WI38 (cell line): Measurements from ENCODE around the gene TMEM198.
A peak's percentile ranks its signal among the peaks of the same experiment; 100 is the strongest.

ENCODE experiments used
- H3K4me3 ChIP-seq: 2 replicates; pipeline ENCODE4 v1.5.1; 2011; ENCODE audit warnings: low read depth, mild to moderate bottlenecking, control low read depth, low read length
- TF ChIP-seq, protein P1 (sequence below): IDR thresholded peaks from 2 replicates; pipeline ENCODE4 v1.5.1; 2012; ENCODE audit warnings: low read depth, mild to moderate bottlenecking, control low read depth, low read length

The TMEM198 gene

GRCh38 chr2:219537657-219538488, 6.0 kb upstream of the TMEM198 start:
- H3K4me3 ChIP-seq: no peak overlapping the region
- TF ChIP-seq, protein P1, sequence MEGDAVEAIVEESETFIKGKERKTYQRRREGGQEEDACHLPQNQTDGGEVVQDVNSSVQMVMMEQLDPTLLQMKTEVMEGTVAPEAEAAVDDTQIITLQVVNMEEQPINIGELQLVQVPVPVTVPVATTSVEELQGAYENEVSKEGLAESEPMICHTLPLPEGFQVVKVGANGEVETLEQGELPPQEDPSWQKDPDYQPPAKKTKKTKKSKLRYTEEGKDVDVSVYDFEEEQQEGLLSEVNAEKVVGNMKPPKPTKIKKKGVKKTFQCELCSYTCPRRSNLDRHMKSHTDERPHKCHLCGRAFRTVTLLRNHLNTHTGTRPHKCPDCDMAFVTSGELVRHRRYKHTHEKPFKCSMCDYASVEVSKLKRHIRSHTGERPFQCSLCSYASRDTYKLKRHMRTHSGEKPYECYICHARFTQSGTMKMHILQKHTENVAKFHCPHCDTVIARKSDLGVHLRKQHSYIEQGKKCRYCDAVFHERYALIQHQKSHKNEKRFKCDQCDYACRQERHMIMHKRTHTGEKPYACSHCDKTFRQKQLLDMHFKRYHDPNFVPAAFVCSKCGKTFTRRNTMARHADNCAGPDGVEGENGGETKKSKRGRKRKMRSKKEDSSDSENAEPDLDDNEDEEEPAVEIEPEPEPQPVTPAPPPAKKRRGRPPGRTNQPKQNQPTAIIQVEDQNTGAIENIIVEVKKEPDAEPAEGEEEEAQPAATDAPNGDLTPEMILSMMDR: no peak

- H3K4me3 ChIP-seq: no peak overlapping the region
- TF ChIP-seq, protein P1: no peak
These were observed 5.3 kb upstream of the TMEM198 start for GRCh38 chr2:219538504-219538951.

- TF ChIP-seq, protein P1: no peak
- no peak overlapping the region for H3K4me3 ChIP-seq
These were observed 4.7 kb upstream of the TMEM198 start for GRCh38 chr2:219538956-219539788.

GRCh38 chr2:219539926-219540678, 3.7 kb upstream of the TMEM198 start:
- TF ChIP-seq, protein P1: no peak
- H3K4me3 ChIP-seq: no peak overlapping the region

- no peak overlapping the region for H3K4me3 ChIP-seq
- TF ChIP-seq, protein P1: no peak
These were observed 2.9 kb upstream of the TMEM198 start for GRCh38 chr2:219540784-219541504.

- H3K4me3 ChIP-seq: no peak overlapping the region
- TF ChIP-seq, protein P1: peak; percentile 85
These were observed 2.1 kb upstream of the TMEM198 start for GRCh38 chr2:219541611-219542180.
